ENCODE results near the gene CADPS.

The CADPS gene

DNA sequence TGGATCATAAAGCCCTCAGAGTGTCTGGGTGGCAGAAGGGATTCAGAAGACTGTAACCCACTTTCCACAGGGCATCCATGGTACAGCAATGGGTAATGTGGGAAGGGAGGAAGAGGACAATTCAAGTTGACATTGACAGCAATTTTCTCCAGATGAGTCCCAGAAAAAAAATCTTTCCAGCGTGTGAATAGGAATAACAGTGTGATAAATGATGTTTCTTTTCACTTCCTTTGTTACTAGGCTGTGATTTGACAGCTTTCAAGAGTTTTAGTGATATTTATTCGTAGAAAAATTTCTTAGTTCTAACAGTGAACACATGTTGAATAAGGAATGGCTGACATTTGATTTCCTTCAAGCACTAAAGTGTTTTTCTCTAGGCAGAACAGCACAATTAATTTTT, 186.4 kb downstream of the CADPS start:
- no peak for DNase-seq (ENCODE audit: low spot score)
- FAIRE-seq, result no peak

DNA sequence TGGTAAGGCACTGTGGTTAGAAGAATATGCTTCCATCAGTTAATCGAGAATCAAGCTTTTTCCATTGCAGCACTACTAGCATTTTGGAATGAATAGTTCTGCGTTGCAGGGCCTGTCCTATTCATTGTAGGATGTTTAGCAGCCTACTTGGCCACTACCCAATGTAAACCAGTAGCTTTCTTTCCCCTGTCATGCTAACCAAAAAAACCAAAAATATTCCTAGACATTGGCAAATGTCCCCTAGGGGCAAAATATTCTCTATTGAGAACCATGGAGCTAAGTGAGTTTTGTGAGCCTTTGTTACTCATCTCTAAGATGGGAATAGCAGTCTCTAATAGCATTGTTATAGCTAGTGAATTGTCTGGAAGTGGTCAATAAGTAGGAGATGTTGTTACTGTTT, 187.2 kb downstream of the CADPS start:
- DNase-seq (ENCODE audit: low spot score), result no peak
- FAIRE-seq, result no peak

DNA sequence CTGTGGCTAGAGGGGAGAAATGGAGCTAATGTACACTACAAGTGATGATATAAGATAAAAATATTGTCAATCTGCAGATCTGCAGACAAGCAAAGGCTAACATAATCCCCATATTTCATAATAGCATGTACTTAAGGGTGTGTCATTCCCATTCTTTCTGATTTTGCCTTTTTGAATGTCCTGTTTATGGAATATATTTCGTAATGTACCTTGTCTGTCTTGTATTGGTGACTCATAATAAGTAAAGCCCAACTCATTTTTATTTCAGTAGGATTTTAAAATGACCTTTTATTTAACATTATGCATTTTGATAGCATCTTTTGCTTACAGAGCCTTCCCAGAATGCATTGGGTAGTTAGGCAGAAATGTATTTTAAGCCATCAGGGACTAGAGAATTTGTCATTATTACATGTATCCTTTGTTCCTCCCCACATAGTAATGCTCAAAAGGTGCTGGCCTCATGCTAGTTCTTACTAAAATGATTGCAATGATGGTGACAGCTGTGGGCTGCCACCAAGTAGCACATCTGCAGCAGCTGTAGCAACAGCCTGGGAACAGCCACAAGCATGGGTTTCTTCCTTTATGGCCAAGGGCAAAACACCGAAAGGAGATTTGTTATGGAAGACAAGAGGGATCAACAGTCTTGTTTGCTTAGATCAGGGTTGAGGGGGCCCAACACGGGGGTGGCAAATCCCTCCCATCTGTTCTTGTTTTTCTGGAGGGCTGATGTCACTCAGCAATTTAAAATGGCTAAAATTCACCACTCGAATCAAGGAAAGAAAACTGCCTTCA, 188.5 kb downstream of the CADPS start:
- DNase-seq (ENCODE audit: low spot score), result no peak

DNA sequence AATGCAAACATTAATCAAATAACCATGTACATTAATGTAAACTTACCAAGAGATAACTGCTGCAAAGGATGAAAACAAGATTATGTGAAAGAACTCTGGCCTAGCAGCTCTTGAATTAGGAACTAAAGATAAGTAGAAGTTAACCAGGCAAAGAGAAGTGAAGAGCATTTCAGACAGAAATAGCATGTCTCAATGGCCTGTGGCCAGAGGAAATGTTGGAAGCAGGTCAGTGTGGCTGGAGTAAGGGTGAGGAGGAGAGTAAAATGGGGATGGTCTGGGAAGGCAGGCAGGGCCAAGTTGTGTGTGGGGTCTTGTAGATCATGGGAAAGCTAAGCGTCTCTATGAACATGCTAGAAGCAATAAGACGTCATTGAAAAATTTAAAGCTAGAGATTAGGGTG, 192.4 kb downstream of the CADPS start:
- no peak for DNase-seq (ENCODE audit: low spot score)
- FAIRE-seq, result no peak

More for the DNA sequence above, 188.5 kb downstream of the CADPS start:
- FAIRE-seq, result no peak

DNA sequence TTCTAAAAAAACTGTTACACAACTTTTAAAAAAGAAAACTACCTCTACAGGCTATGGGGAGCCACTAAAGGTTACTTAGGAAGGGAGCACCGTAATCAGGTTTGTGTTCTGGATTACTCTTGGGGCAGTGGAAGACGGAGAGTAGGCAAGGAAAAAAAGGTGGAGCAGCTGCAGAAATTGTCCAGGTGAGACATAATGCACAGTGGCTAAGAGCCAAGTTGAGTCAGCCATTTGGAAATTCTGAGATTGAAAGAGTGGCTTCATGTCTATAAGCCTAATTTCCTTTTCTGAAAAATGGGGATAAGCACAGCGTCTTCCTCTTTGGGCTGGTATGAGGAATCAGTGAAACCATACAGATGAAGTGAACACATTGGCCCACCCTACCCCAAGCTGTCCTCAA, 195.2 kb downstream of the CADPS start:
- DNase-seq (ENCODE audit: low spot score), result no peak
- no peak for FAIRE-seq

DNA sequence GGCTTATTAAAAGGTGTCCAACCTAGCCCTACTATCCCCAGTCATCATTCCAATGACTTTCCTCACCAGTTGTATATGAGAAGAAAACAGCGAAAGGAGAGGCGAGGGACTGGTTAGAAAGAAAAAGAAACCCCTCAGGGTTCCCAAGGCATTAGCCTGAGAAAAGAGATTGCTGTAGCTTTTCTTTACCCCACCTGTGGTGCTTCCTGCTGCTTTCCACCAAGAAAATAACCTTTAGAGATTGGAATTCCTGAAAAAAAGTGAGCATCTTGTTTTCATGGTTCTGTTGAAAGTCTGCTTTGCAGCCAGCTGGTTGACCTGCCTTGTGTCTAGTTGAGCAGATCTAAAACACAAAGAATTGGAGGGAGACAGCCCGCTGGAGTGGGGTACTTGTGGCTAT, 196.4 kb downstream of the CADPS start:
- FAIRE-seq (no peak), DNase-seq (ENCODE audit: low spot score) (no peak)

DNA sequence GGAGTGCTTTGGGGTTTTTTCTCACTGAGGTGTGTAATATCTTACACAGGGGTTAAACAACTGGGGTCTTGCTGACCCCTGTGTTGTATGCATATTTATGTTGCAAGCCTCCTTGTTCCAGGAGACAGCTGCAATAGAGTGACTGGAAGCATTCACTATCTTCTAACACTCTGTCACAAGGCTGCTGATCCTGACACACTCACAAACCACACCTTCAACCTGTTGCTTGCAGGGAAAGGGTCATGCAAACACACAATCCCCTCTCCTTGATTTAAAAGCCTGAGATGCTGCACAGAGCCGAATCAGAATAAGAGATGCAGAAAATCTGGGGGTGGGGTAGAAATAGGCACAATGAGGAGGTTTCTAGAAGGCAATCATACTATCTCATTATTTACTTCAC, 197.3 kb downstream of the CADPS start:
- FAIRE-seq (no peak), DNase-seq (ENCODE audit: low spot score) (no peak)

DNA sequence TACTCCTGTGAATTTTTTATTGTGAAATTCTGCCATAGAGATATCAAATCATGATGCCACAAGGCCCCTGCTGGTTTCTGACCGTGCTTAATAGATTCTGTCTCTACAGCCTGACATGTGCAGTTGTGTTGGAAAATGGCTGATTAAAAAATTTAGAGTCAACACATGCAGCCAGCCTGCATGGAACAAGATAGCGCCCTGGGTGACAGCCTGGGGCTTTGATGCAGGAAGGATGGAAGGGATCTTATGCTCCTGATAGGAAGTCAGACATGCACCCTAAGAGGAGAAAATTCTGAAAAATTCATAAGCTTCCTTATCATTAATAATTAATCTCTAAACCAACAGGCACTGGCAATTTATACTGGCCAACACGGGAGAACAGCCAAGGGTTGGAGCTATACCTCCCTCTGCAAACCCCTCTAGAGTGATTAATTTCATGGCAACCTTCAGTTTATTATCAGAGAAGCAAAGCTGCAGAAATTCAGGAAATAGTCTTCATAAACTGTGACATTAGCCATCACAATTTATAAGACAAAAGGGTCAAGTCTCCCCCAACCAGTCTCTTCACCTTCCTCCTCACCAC, 198.4 kb downstream of the CADPS start:
- DNase-seq (ENCODE audit: low spot score) (no peak), FAIRE-seq (no peak)

DNA sequence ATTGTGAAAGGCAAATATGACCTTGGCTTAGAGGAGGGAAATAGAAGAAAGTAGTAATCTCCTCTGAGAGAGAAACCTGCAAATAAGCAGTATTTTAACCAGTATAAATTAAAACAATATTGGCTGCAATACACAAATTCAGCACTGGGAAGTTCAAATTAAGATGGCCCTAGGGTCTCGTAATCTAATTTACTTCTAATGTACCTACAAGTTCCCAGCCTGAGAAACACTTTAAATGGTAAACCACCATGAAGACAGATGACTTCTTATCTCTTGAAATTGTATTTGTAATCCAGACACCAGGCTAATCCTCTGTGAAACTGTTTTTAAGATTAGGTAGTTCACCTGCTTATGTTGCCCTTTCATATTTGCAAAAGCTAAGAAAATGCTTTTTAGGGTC, 199.7 kb downstream of the CADPS start:
- DNase-seq (ENCODE audit: low spot score) (no peak), FAIRE-seq (no peak)

DNA sequence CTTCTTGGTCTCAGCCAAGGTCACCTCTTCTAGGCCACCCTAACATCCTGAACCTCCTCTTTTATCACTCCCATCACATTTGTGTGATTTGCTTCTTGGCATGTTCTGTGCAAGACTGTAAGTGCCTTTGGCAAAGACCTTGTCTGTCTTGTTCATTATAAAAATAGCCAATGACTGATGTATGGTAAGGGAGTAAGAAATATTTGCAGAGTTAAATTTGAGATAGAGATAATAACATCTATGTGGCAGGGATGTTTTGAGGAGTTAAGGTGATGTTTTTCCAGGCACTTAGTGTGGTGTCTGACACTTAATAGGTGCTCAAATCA, 202.3 kb downstream of the CADPS start:
- no peak for FAIRE-seq

DNA sequence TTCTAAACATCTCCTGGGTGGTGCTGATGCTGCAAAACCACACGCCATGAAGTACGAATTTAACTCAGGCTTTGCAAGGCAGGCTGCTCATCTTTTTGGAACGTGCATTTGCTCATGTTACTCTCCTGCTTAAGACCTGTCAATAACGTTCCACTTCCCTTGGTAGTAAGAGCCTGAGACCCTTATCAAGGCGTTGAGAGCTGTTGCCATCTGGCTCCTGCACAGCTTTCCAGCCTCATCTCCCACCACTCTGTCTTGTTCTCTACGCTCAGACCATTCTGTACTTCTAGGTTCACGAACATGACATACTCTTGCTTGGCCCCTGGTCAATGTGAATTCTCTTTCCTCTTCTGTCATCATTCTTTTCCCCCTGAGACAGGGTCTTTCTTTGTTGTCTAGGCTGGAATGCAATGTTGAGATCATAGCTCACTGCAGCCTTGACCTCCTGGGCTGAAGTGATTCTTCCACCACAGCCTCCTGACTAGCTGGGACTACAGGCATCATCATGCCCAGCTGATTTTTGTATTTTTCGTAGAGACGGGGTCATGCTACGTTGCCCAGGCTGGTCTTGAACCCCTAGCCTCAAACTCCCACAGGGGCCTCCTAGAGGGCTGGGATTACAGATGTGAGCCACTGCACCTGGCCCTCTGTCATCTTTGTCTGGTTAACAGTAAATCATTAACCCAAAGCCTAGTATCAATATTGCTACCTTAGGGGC, 202.8 kb downstream of the CADPS start:
- FAIRE-seq (no peak), DNase-seq (ENCODE audit: low spot score) (no peak)

More for the DNA sequence above, 202.3 kb downstream of the CADPS start:
- DNase-seq (ENCODE audit: low spot score), result no peak

DNA sequence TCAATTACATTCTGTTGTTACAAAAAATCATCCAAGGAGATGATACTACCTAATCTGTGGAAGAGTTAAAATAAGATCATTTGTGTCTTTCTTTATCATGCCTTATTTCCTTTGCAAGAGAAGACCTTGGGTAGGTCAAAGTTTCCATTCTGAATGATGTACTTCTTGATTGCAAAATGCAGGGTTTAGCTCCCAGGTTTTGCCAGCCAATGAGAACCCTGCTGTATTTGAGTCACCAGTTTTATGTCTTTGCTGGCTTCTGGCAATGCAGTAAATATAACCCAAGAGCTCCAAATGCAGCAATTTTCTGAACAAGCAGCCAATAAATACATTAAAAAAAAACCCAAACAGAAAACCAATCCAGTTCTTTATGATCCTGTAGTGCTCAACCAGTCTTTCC, 204.9 kb downstream of the CADPS start:
- DNase-seq (ENCODE audit: low spot score), result no peak
- FAIRE-seq, result no peak

DNA sequence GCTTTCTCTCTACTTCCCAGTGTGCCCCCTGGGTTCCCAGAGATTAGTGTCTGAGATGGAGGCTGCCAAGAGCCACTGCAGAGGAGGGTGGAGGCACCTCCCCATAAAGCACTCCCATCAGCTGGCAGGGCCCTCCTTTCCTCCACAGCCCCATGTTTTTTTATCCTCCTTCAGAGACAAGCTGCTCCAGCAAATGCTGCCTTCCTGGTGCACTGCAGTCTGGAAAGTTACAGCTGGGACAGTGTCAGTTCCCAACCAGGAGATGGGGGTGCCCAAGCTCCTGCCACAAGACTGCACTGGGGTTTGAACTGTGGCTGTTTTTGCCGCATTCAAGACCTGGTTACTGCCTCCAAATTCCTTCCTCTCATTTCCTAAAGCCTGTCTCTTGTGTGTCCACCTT, 206.1 kb downstream of the CADPS start:
- FAIRE-seq, result no peak

DNA sequence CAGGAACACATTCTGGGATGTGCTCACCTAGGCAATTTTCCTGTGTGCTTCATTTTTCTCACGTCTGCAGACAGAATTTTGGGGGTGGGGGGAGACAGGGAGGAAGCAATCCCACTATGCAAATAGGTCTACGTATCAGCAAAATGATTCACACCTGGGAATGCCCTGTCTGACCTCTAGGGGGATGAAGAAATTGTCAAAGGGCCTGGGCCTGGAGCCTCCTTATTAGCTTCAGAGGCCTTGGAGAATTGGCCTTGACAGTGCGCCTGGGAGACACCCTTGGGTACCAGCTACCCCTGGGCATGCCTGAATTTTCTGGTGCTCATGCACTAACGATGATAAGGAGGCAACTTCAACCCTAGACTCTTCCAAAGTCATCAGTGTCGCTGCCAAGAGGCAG, 207.5 kb downstream of the CADPS start:
- FAIRE-seq (no peak), DNase-seq (ENCODE audit: low spot score) (peak; percentile 18)

More for the DNA sequence above, 206.1 kb downstream of the CADPS start:
- DNase-seq (ENCODE audit: low spot score), result no peak

DNA sequence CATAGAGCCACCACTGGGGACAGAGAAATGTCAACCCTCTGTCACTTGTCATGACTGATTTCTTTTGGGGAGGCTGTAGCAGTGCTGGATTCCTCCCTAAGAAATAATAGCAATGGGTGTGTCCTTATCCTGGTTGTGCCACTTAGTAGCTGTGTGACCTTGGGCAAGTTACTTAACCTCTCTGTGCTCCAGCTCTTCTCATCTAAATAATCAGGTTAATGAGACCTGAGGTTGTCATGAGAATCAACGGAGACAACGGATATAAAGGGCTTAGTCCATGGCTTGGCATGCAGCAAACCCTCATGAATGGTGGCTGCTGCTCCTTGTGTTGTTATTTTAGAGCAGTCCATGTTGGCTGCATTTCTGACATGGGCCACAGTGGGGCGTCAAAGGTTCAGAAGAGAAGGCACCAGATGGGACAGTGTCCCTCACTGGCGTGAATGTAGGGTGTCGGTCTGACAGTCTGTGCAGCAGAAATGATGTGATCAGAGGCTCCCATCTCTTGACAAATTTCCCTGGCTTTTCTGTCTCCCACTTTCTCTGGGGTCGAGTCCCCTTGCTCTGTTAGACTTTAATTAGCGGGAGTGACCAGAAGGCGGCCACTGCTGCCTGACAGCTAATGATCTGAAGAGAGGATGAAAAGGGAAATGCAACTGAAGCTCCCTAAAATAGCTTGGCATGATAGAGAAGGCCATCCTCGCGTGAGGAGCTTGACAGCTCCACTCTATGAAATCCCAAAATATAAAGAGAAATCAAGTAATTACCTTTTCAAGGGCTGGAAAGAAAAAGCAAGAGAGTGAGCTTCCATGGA, 209.4 kb downstream of the CADPS start:
- peak; percentile 74 for DNase-seq (ENCODE audit: low spot score)
- FAIRE-seq, result peak; percentile 68

DNA sequence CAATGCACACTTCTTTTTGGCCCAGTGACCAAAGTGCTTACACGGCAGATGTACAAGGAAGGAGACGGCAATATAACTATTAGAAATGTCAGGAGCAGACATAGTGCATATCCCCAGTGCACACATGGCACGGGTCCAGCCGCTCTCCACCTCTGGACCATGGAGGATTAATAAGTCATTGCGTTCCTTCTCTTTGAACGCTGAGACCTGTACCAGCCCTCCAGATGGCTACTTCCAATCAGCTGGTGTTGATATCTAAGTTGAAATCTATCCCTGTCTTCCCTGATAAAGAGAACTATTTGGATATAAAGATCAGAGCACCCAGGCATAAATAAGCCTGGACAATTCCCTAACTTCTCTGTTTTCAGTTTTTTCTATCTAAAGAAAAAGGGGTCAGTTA, 212.5 kb downstream of the CADPS start:
- DNase-seq (ENCODE audit: low spot score) (no peak), FAIRE-seq (no peak)

DNA sequence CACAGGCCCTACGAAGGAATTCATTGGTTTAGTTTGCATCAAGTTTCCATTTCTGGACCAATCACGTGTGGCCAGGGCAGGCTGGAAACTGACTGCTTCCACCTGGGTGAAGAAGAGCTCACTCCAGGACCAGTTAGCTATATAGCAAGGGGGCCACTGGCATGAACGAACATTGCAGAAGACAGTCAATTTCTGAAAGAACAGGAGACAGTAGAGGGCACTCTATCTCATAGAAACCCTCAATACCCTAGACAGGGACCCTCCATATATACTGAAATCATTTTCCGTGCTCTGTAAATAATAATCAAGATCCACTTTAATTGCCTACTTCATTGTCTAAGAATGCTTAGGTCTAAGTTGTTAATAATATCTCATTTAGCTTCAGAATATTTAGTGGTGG, 215.6 kb downstream of the CADPS start:
- DNase-seq (ENCODE audit: low spot score), result no peak
- FAIRE-seq, result no peak

DNA sequence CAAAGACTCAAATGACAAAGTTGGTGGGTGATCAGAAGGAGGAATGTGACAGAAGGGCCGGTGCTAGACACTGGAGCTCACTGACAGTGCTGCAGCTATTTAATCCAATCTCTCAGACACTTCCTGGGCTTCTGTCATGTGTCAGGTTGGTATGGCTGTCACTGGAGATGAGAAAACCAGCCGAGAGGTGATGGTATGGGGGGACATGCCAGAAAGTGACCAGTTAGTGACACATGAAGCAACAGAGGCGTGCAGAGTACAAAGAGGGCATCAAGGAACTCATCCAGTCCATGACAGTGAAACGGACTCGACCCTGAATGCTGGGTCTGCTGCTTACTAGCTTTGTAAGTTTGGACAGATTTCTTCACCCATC, 219.5 kb downstream of the CADPS start:
- FAIRE-seq, result no peak

DNA sequence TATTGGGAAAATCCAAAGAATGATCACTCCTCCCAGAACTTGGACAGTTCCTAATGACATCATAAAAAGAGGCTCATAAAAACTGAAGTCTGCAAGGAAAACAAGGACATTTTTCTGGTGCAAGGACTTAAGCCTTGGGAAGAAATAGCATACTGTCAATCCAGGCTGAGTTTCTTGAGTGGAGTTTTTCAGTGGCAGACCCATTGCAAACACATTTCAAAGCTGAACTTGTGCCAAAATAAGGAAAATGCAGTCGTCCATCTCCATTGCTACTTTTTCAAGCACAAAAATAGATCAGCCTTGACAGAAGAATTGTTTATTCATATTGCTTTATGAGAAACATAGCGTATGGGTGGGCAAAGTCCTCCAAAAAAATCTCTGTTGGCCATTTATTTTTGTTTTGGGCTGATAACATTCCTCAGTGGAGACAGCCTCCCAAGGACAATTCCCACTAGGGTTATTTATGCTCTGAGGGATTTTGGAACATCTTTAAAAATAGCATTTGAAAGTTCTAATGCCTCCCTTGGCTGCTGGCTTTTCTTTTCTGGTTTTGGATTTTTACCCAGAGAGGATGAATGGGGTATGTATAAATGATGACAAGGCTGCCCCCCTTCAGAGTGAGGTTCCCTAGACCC, 220.0 kb downstream of the CADPS start:
- FAIRE-seq (no peak), DNase-seq (ENCODE audit: low spot score) (no peak)

More for the DNA sequence above, 219.5 kb downstream of the CADPS start:
- no peak for DNase-seq (ENCODE audit: low spot score)

DNA sequence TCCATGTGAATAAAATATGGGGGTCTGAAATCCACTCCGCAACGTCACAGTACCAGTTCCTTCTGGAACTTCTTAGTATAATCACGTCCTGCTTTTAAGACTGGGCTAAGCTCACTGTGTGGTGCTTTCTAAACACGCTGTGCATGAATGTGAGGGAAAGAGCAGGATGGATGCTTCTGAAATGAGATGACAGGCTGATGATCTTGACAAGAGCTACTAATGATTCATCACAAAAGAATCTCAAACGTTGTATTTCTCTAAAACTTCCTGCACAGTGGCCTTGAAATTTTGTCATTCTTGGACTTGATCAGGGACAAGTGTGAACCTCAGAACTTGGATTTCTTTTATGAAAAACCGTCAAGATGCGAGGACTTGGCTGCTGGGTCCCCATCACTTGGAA, 221.4 kb downstream of the CADPS start:
- DNase-seq (ENCODE audit: low spot score) (peak; percentile 26), FAIRE-seq (no peak)

DNA sequence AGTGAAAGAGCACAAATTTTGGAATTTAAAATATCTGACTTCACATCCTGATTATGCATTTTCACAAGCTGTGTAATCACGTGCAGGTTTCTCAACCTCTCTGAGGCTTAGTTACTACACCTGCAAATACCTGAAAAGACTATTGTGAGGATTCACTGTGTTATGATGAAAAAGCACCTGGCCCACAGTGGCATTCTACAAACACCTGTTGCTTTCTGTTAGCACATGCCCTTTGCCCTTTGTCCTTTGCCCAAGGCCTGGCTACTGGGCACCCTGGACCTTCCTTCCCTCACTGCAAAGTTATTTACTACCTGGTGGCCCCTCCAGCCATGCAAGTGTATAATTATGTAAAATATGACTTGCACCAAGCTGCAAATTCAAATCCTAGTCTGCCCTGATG, 227.5 kb downstream of the CADPS start:
- DNase-seq (ENCODE audit: low spot score), result no peak
- no peak for FAIRE-seq
